ENCODE results near the gene OTOP2.

- no peak for TF ChIP-seq POLR2A (IDR thresholded peaks at IDR 0.05; ENCODE audit: low read length)
- TF ChIP-seq GATA1 (IDR thresholded peaks at IDR 0.05; ENCODE audit: low read depth, low read length): no peak
Observed at GRCh38 chr17:74947041-74947754, 23.1 kb downstream of the OTOP2 start.

Measured in erythroblast (primary cell).